Gastroesophageal sphincter (tissue), 3 donors: ENCODE results near the gene KERA.

Source experiments
- POLR2AphosphoS5 ChIP-seq: sonication (generic); formaldehyde crosslinking; IDR thresholded peaks from one replicate; pipeline ENCODE4 v1.6.1; 2017; ENCODE audit warnings: antibody characterized with exemption
- TF ChIP-seq, protein P1 (sequence below), 4 experiments: fragments of 200-600 bp in 2 of 4; fragments of 450-650 bp in 2 of 4; sonication (generic) in 1 of 4; IDR thresholded peaks; one replicate each; pipeline ENCODE4 v1.5.1; 2017 to 2019; ENCODE audit warnings: antibody characterized with exemption in 4 of 4, mild to moderate bottlenecking in 2 of 4, moderate library complexity in 2 of 4

DNA sequence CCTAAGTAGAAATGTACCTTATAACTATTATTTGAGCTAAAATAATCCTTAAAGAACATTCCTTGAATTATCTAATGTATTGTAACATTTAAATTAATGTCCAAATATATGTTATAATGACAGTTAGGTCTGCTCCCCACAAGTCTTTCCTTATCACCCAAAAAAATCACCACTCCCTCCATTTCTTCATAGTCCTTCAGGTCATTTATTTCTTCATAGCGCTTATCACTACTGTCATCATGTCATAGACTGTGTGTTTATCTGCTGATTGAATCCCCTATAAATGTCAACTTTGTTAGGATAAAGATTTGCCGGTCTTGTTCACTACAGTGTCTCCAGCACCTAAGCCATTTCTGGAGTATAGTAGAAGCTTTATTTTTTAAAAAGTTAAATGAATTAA is 41.5 kb upstream of the KERA start:
- TF ChIP-seq POLR2AphosphoS5, result no peak
- TF ChIP-seq, protein P1, sequence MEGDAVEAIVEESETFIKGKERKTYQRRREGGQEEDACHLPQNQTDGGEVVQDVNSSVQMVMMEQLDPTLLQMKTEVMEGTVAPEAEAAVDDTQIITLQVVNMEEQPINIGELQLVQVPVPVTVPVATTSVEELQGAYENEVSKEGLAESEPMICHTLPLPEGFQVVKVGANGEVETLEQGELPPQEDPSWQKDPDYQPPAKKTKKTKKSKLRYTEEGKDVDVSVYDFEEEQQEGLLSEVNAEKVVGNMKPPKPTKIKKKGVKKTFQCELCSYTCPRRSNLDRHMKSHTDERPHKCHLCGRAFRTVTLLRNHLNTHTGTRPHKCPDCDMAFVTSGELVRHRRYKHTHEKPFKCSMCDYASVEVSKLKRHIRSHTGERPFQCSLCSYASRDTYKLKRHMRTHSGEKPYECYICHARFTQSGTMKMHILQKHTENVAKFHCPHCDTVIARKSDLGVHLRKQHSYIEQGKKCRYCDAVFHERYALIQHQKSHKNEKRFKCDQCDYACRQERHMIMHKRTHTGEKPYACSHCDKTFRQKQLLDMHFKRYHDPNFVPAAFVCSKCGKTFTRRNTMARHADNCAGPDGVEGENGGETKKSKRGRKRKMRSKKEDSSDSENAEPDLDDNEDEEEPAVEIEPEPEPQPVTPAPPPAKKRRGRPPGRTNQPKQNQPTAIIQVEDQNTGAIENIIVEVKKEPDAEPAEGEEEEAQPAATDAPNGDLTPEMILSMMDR (IDR thresholded peaks at IDR 0.05), result no peak
